ENCODE results near the gene SEC31A. TPM values are rescaled to one million over a fixed set of nuclear protein-coding genes. Genes with fewer than 3 reads are reported as not detected.

The SEC31A gene
- polyA plus RNA-seq, 1 experiment = 451 TPM

GRCh38 chr4:82810176-82810575 is 80.8 kb downstream of the SEC31A start:
- Histone ChIP-seq H3K4me3 (ENCODE audit: low read depth, low read length) (no peak overlapping the region), H3K36me3 (ENCODE audit: control insufficient read depth, insufficient read depth, low read length) (no peaks in the 10 kb centered on the region), H3K27me3 (ENCODE audit: control insufficient read depth, insufficient read depth, low read length) (no peaks in the 10 kb centered on the region; the same call in 1 of the 2 replicates)
- no peak for TF ChIP-seq CTCF (IDR thresholded peaks at IDR 0.05; ENCODE audit: insufficient read depth, low read depth, low read length)
- no peak for DNase-seq (ENCODE audit: low read depth)
- ChIA-PET CTCF (no interaction called here), POLR2A (no interaction called here)

- POLR2A ChIA-PET = no interaction called here
- DNase-seq (ENCODE audit: low read depth) = no peak
- CTCF ChIA-PET = no interaction called here
- Histone ChIP-seq H3K27me3 (ENCODE audit: control insufficient read depth, insufficient read depth, low read length) (peaks cover 3% of the 10 kb centered on the region; the same call in 1 of the 2 replicates), H3K4me3 (ENCODE audit: low read depth, low read length) (no peak overlapping the region), H3K36me3 (ENCODE audit: control insufficient read depth, insufficient read depth, low read length) (no peaks in the 10 kb centered on the region)
- no peak for TF ChIP-seq CTCF (IDR thresholded peaks at IDR 0.05; ENCODE audit: insufficient read depth, low read depth, low read length)
Measured at GRCh38 chr4:82809619-82810018, 81.3 kb downstream of the SEC31A start.

GRCh38 chr4:82803746-82804145 is 87.2 kb downstream of the SEC31A start:
- ChIA-PET POLR2A (no interaction called here), CTCF (interaction anchor here (0.6 kb wide), 1 partner anchor 141 kb away, joined by 3 read pairs; no protein-coding TSS in a partner anchor)
- Histone ChIP-seq H3K36me3 (ENCODE audit: control insufficient read depth, insufficient read depth, low read length) (no peaks in the 10 kb centered on the region), H3K4me3 (ENCODE audit: low read depth, low read length) (no peak overlapping the region), H3K27me3 (ENCODE audit: control insufficient read depth, insufficient read depth, low read length) (peaks cover 5% of the 10 kb centered on the region; the same call in 1 of the 2 replicates)
- no peak for TF ChIP-seq CTCF (IDR thresholded peaks at IDR 0.05; ENCODE audit: insufficient read depth, low read depth, low read length)
- DNase-seq (ENCODE audit: low read depth) = no peak

- no peak for TF ChIP-seq CTCF (IDR thresholded peaks at IDR 0.05; ENCODE audit: insufficient read depth, low read depth, low read length)
- Histone ChIP-seq H3K36me3 (ENCODE audit: control insufficient read depth, insufficient read depth, low read length) (no peaks in the 10 kb centered on the region), H3K27me3 (ENCODE audit: control insufficient read depth, insufficient read depth, low read length) (peaks cover 5% of the 10 kb centered on the region; the same call in 1 of the 2 replicates), H3K4me3 (ENCODE audit: low read depth, low read length) (no peak overlapping the region)
- DNase-seq (ENCODE audit: low read depth) = no peak
- ChIA-PET POLR2A (interaction anchor here (0.7 kb wide), 1 partner anchor 180 kb away, joined by 8 read pairs; no protein-coding TSS in a partner anchor), CTCF (interaction anchor here (0.6 to 1.8 kb wide), 3 partner anchors 9 to 79 kb away, joined by 3 to 12 read pairs (median 3); no protein-coding TSS in a partner anchor)
Measured at GRCh38 chr4:82802911-82803310, 88.0 kb downstream of the SEC31A start.

GRCh38 chr4:82801910-82802521 is 88.9 kb downstream of the SEC31A start:
- CTCF ChIA-PET = interaction anchor here (0.8 to 1.8 kb wide), 2 partner anchors 10 to 54 kb away, joined by 3 to 12 read pairs; no protein-coding TSS in a partner anchor
- Histone ChIP-seq H3K36me3 (ENCODE audit: control insufficient read depth, insufficient read depth, low read length) (no peaks in the 10 kb centered on the region), H3K27me3 (ENCODE audit: control insufficient read depth, insufficient read depth, low read length) (peaks cover 5% of the 10 kb centered on the region; the same call in 1 of the 2 replicates), H3K4me3 (ENCODE audit: low read depth, low read length) (no peak overlapping the region)
- no peak for DNase-seq (ENCODE audit: low read depth)
- POLR2A ChIA-PET = no interaction called here
- peak; percentile 61 for TF ChIP-seq CTCF (IDR thresholded peaks at IDR 0.05; ENCODE audit: insufficient read depth, low read depth, low read length)
